IMR-90 (cell line): Measurements from ENCODE around the gene CEP57L1. TPM values are rescaled to one million over a fixed set of nuclear protein-coding genes. Genes with fewer than 3 reads are reported as not detected.

Source experiments
- ATAC-seq: fragments of 200-7000 bp; cut with Tn5 transposase; 2 replicates; pipeline ENCODE4 v1.9.1; 2020; ENCODE audit warnings: low read depth, mild to moderate bottlenecking, moderate library complexity
- BruUV-seq: library from RNA; stranded (reverse); fragments of 400-500 nt; replicated peaks from 2 replicates; lab custom pipeline; 2021; lab: Mats Ljungman, UMichigan
- CTCF ChIA-PET: fragments of 300-600 bp; formaldehyde crosslinking; extraction: SDS; loops from one replicate; lab custom pipeline; 2021; ENCODE audit warnings: antibody characterized with exemption; lab: Yijun Ruan, JAX
- POLR2A ChIA-PET: fragments of 300-600 bp; sonication (Branson Sonifier 250); formaldehyde crosslinking; loops from one replicate; lab custom pipeline; 2022; ENCODE audit warnings: antibody characterized with exemption; ENCODE audit not compliant: unreplicated experiment; lab: Charles Lee
- DNase-seq: peaks from one replicate; pipeline ENCODE4 v3.0.0; 2013
- H2AFZ ChIP-seq: replicated peaks from 2 replicates; pipeline ENCODE3; 2013; ENCODE audit warnings: low read length, mild to moderate bottlenecking; ENCODE audit not compliant: poor library complexity
- H2AK5ac ChIP-seq: 2 replicates; pipeline ENCODE4 v1.6.1; 2013; ENCODE audit warnings: low read depth, low read length, inconsistent platforms
- H2AK9ac ChIP-seq: replicated peaks from 2 replicates; pipeline ENCODE3; 2013; ENCODE audit warnings: mild to moderate bottlenecking, low read depth, low read length, moderate library complexity; ENCODE audit not compliant: poor library complexity
- H2BK120ac ChIP-seq: 2 replicates; pipeline ENCODE4 v1.6.1; 2013; ENCODE audit warnings: low read depth, low read length, inconsistent platforms
- H2BK15ac ChIP-seq: 3 replicates; pipeline ENCODE4 v1.6.1; 2013; ENCODE audit warnings: low read depth, low read length, inconsistent platforms
- H2BK20ac ChIP-seq: 2 replicates; pipeline ENCODE4 v1.6.1; 2013; ENCODE audit warnings: low read depth, mild to moderate bottlenecking, inconsistent platforms, low read length, moderate library complexity
- H2BK5ac ChIP-seq: 2 replicates; pipeline ENCODE4 v1.6.1; 2013; ENCODE audit warnings: mild to moderate bottlenecking, low read depth, low read length, inconsistent platforms; ENCODE audit not compliant: poor library complexity, severe bottlenecking
- H3K14ac ChIP-seq: replicated peaks from 2 replicates; pipeline ENCODE4 v1.6.1; 2013; ENCODE audit warnings: low read depth, low read length, inconsistent platforms
- H3K18ac ChIP-seq: 2 replicates; pipeline ENCODE4 v1.6.1; 2013; ENCODE audit warnings: low read depth, low read length, control low read depth
- H3K23ac ChIP-seq: 2 replicates; pipeline ENCODE4 v1.6.1; 2013; ENCODE audit warnings: low read depth, low read length, inconsistent platforms
- H3K27ac ChIP-seq: 2 replicates; pipeline ENCODE4 v1.5.1; 2013; ENCODE audit warnings: mild to moderate bottlenecking, control low read depth, low read length; ENCODE audit not compliant: insufficient read depth
- H3K27me3 ChIP-seq: 2 replicates; pipeline ENCODE4 v1.6.1; 2013; ENCODE audit warnings: low read length; ENCODE audit not compliant: control insufficient read depth, insufficient read depth
- H3K36me3 ChIP-seq: 2 replicates; pipeline ENCODE4 v1.6.1; 2013; ENCODE audit warnings: low read length, mixed read lengths; ENCODE audit not compliant: control insufficient read depth, insufficient read depth
- H3K4ac ChIP-seq: 2 replicates; pipeline ENCODE4 v1.6.1; 2013; ENCODE audit warnings: low read depth, low read length, inconsistent platforms
- H3K4me1 ChIP-seq: 2 replicates; pipeline ENCODE4 v1.6.1; 2013; ENCODE audit warnings: low read length, mixed read lengths; ENCODE audit not compliant: control insufficient read depth, insufficient read depth
- H3K4me2 ChIP-seq: 2 replicates; pipeline ENCODE4 v1.6.1; 2013; ENCODE audit warnings: low read depth, mild to moderate bottlenecking, control low read depth, low read length, moderate library complexity
- H3K4me3 ChIP-seq: 2 replicates; pipeline ENCODE4 v1.5.1; 2013; ENCODE audit warnings: low read depth, mild to moderate bottlenecking, control low read depth, low read length, moderate library complexity; ENCODE audit not compliant: insufficient read depth
- H3K56ac ChIP-seq: 2 replicates; pipeline ENCODE4 v1.6.1; 2013; ENCODE audit warnings: low read length, inconsistent platforms; ENCODE audit not compliant: insufficient read depth; ENCODE audit errors: extremely low read depth
- H3K79me1 ChIP-seq, 2 experiments: 2 replicates each; pipeline ENCODE4 v1.6.1; 2013; ENCODE audit warnings: low read length in 2 of 2, inconsistent platforms in 1 of 2, low read depth in 1 of 2
- H3K9ac ChIP-seq: 2 replicates; pipeline ENCODE4 v1.6.1; 2013; ENCODE audit warnings: low read depth, low read length, control low read depth
- H3K9me1 ChIP-seq: 2 replicates; pipeline ENCODE4 v1.6.1; 2013; ENCODE audit warnings: low read length, inconsistent platforms; ENCODE audit not compliant: insufficient read depth
- H3K9me3 ChIP-seq: 2 replicates; pipeline ENCODE4 v1.6.1; 2013; ENCODE audit warnings: low read length; ENCODE audit not compliant: control insufficient read depth, insufficient read depth
- H4K20me1 ChIP-seq: 2 replicates; pipeline ENCODE4 v1.6.1; 2013; ENCODE audit warnings: low read length, inconsistent platforms; ENCODE audit not compliant: insufficient read depth
- H4K5ac ChIP-seq: 2 replicates; pipeline ENCODE4 v1.6.1; 2013; ENCODE audit warnings: mild to moderate bottlenecking, low read depth, low read length, control low read depth
- H4K8ac ChIP-seq, 2 experiments: 2 replicates each; pipeline ENCODE4 v1.6.1; 2013; ENCODE audit warnings: low read depth in 2 of 2, low read length in 2 of 2, control low read depth in 1 of 2, inconsistent platforms in 1 of 2
- H4K91ac ChIP-seq: 2 replicates; pipeline ENCODE4 v1.6.1; 2013; ENCODE audit warnings: low read depth, low read length, inconsistent platforms; ENCODE audit not compliant: insufficient read depth
- CEBPB ChIP-seq: IDR thresholded peaks from 2 replicates; pipeline ENCODE4 v1.6.1; 2012; ENCODE audit warnings: low read depth, low read length, improper control_type of control experiment
- CHD1 ChIP-seq: IDR thresholded peaks from 2 replicates; pipeline ENCODE4 v1.6.1; 2012; ENCODE audit warnings: low read depth, low read length, improper control_type of control experiment
- FOS ChIP-seq: fragments of 150-350 bp; IDR thresholded peaks from 2 replicates; pipeline ENCODE4 v1.6.1; 2016; ENCODE audit warnings: low read depth, low read length
- POLR2A ChIP-seq: IDR thresholded peaks from 2 replicates; pipeline ENCODE4 v1.6.1; 2012; ENCODE audit warnings: mild to moderate bottlenecking, low read depth, low read length
- RCOR1 ChIP-seq: IDR thresholded peaks from 2 replicates; pipeline ENCODE4 v1.6.1; 2012; ENCODE audit warnings: mild to moderate bottlenecking, low read length, improper control_type of control experiment; ENCODE audit not compliant: insufficient replicate concordance
- RFX5 ChIP-seq: IDR thresholded peaks from 2 replicates; pipeline ENCODE4 v1.8.0; 2012; ENCODE audit warnings: low read depth, mild to moderate bottlenecking, low read length, moderate library complexity
- SMC3 ChIP-seq: fragments of 150-350 bp; IDR thresholded peaks from 2 replicates; pipeline ENCODE4 v1.6.1; 2016; ENCODE audit warnings: low read depth, mild to moderate bottlenecking, antibody characterized with exemption, low read length, moderate library complexity
- WGBS, 2 experiments: methylation state at CpG; one replicate each; pipeline versions ENCODE4 v1.1.5 to v1.1.7; 2013; ENCODE audit warnings: missing lambda C conversion rate in 2 of 2; ENCODE audit not compliant: insufficient read length in 1 of 2; ENCODE audit errors: extremely low coverage in 2 of 2; 5-methylcytosine and 5-hydroxymethylcytosine counted together
- dilution Hi-C: fragments of 300-500 bp; cut with HindIII; formaldehyde crosslinking; loops from one replicate; pipeline ENCODE4 v1.14.3; 2018; ENCODE audit warnings: low sequenced_read_pairs; ENCODE audit not compliant: unreplicated experiment
- in situ Hi-C: fragments of 300-500 bp; cut with MboI; formaldehyde crosslinking; loops from 3 replicates; pipeline ENCODE4 v1.14.3; 2019; ENCODE audit warnings: low sequenced_read_pairs, inconsistent platforms, mixed read lengths
- intact Hi-C: fragments of 100-400 bp; cut with micrococcal nuclease; formaldehyde crosslinking; loops from 2 replicates; pipeline ENCODE4 v1.10.0; 2022
- polyA plus RNA-seq, 3 experiments: library from polyadenylated mRNA; depleted of rRNA; stranded (reverse); fragments of >200 nt; gene quantifications; 2 replicates each; pipeline ENCODE4 v1.2.3, GENCODE V29; 2012; ENCODE audit warnings: low replicate concordance in 1 of 3
- total RNA-seq: library from RNA; depleted of rRNA; stranded (reverse); fragments of >200 nt; gene quantifications from 2 replicates; pipeline ENCODE4 v1.2.3, GENCODE V29; 2012
- TF ChIP-seq, protein P1 (sequence below): fragments of 150-350 bp; IDR thresholded peaks from 2 replicates; pipeline ENCODE4 v1.6.1; 2017; ENCODE audit warnings: mild to moderate bottlenecking, antibody characterized with exemption, low read length, low read depth

The CEP57L1 gene
- total and polyA plus RNA-seq, 2 of the 4 experiments (the other 2 are of a cell fraction): 10.3 to 21.9 TPM

GRCh38 chr6:109087661-109088264 is 7.5 kb upstream of the CEP57L1 start:
- H4K20me1 ChIP-seq: no peaks in the 10 kb centered on the region; the same call in 1 of the 2 replicates
- H3K4me2 ChIP-seq: no peak overlapping the region
- no peak overlapping the region for H4K5ac ChIP-seq
- H4K91ac ChIP-seq: no peak overlapping the region
- no peak overlapping the region for H3K4me3 ChIP-seq
- ChIA-PET POLR2A (no interaction called here), CTCF (no interaction called here)
- no peak for TF ChIP-seq RCOR1
- no peak for TF ChIP-seq RFX5
- TF ChIP-seq, protein P1, sequence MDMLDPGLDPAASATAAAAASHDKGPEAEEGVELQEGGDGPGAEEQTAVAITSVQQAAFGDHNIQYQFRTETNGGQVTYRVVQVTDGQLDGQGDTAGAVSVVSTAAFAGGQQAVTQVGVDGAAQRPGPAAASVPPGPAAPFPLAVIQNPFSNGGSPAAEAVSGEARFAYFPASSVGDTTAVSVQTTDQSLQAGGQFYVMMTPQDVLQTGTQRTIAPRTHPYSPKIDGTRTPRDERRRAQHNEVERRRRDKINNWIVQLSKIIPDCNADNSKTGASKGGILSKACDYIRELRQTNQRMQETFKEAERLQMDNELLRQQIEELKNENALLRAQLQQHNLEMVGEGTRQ: no peak
- TF ChIP-seq CHD1: no peak
- no peak for TF ChIP-seq FOS
- TF ChIP-seq CEBPB: no peak
- TF ChIP-seq SMC3: no peak
- TF ChIP-seq POLR2A: no peak
- peaks cover 3% of the 10 kb centered on the region; the same call in 1 of the 2 replicates for H3K9me1 ChIP-seq
- no peak overlapping the region for H3K14ac ChIP-seq
- in situ Hi-C loops: no loop called here
- H4K8ac ChIP-seq: no peak overlapping the region
- no peak for ATAC-seq
- H2BK120ac ChIP-seq: no peak overlapping the region
- H2BK20ac ChIP-seq: no peak overlapping the region
- H3K27me3 ChIP-seq: no peaks in the 10 kb centered on the region
- H3K56ac ChIP-seq: no peak overlapping the region
- H2AK9ac ChIP-seq: no peak overlapping the region
- no peak overlapping the region for H2BK5ac ChIP-seq
- intact Hi-C loops: no loop called here
- no peak overlapping the region for H3K27ac ChIP-seq
- BruUV-seq: no TSS peak
- peaks cover 17 to 35% of the 10 kb centered on the region in 2 experiments for H3K79me1 ChIP-seq
- no peak overlapping the region for H2AFZ ChIP-seq
- 100% methylated on average over 2 of the region's 5 CpGs; no CpG with 5 or more reads in 1 of the 2 experiments for WGBS, 2 experiments
- no peak overlapping the region for H2BK15ac ChIP-seq
- no peak overlapping the region for H2AK5ac ChIP-seq
- H3K18ac ChIP-seq: no peak overlapping the region
- H3K4me1 ChIP-seq: peaks cover 3% of the 10 kb centered on the region; the same call in 1 of the 2 replicates
- H3K9me3 ChIP-seq: no peaks in the 10 kb centered on the region
- H3K4ac ChIP-seq: no peak overlapping the region
- DNase-seq: no peak
- H3K36me3 ChIP-seq: no peaks in the 10 kb centered on the region
- no peak overlapping the region for H3K9ac ChIP-seq
- dilution Hi-C loops: no loop called here
- no peak overlapping the region for H3K23ac ChIP-seq
